WI38 (cell line): ENCODE results near the gene NPAP1.

ENCODE experiments used
- H3K4me3 ChIP-seq: 2 replicates; pipeline ENCODE4 v1.5.1; 2011; ENCODE audit warnings: low read depth, mild to moderate bottlenecking, control low read depth, low read length
- TF ChIP-seq, protein P1 (sequence below): IDR thresholded peaks from 2 replicates; pipeline ENCODE4 v1.5.1; 2012; ENCODE audit warnings: low read depth, mild to moderate bottlenecking, control low read depth, low read length

The NPAP1 gene

GRCh38 chr15:24718289-24719082 lies 42.9 kb downstream of the NPAP1 start:
- no peak overlapping the region for H3K4me3 ChIP-seq
- TF ChIP-seq, protein P1, sequence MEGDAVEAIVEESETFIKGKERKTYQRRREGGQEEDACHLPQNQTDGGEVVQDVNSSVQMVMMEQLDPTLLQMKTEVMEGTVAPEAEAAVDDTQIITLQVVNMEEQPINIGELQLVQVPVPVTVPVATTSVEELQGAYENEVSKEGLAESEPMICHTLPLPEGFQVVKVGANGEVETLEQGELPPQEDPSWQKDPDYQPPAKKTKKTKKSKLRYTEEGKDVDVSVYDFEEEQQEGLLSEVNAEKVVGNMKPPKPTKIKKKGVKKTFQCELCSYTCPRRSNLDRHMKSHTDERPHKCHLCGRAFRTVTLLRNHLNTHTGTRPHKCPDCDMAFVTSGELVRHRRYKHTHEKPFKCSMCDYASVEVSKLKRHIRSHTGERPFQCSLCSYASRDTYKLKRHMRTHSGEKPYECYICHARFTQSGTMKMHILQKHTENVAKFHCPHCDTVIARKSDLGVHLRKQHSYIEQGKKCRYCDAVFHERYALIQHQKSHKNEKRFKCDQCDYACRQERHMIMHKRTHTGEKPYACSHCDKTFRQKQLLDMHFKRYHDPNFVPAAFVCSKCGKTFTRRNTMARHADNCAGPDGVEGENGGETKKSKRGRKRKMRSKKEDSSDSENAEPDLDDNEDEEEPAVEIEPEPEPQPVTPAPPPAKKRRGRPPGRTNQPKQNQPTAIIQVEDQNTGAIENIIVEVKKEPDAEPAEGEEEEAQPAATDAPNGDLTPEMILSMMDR: no peak

GRCh38 chr15:24729760-24730159 lies 54.2 kb downstream of the NPAP1 start:
- TF ChIP-seq, protein P1: no peak
- no peak overlapping the region for H3K4me3 ChIP-seq
